GM19452 (cell line): ENCODE results near the gene PITPNC1.
"Not testable (repeated sequence)": the region's sequence is repeated elsewhere in the genome, so short reads cannot be mapped to it uniquely, and the experiment has no call there.

Source experiments
- ATAC-seq: cut with Tn5 transposase; IDR thresholded peaks from one replicate; pipeline ENCODE4 v1.9.1; 2021; ENCODE audit not compliant: unreplicated experiment

The PITPNC1 gene

GRCh38 chr17:67480959-67481358, 103.9 kb downstream of the PITPNC1 start:
- not testable (repeated sequence) for ATAC-seq

GRCh38 chr17:67481808-67482207, 104.7 kb downstream of the PITPNC1 start:
- ATAC-seq, result no peak

- no peak for ATAC-seq
Measured at GRCh38 chr17:67482764-67483163, 105.7 kb downstream of the PITPNC1 start.

GRCh38 chr17:67484261-67484660, 107.2 kb downstream of the PITPNC1 start:
- ATAC-seq, result no peak

GRCh38 chr17:67485666-67486065, 108.6 kb downstream of the PITPNC1 start:
- ATAC-seq, result no peak

- no peak for ATAC-seq
Measured at GRCh38 chr17:67487506-67487905, 110.4 kb downstream of the PITPNC1 start.

GRCh38 chr17:67488161-67488560, 111.1 kb downstream of the PITPNC1 start:
- no peak for ATAC-seq

- no peak for ATAC-seq
Measured at GRCh38 chr17:67488768-67489167, 111.7 kb downstream of the PITPNC1 start.

- ATAC-seq, result no peak
Measured at GRCh38 chr17:67489273-67489672, 112.2 kb downstream of the PITPNC1 start.

GRCh38 chr17:67490471-67490870, 113.4 kb downstream of the PITPNC1 start:
- no peak for ATAC-seq

GRCh38 chr17:67491009-67491680, 114.1 kb downstream of the PITPNC1 start:
- ATAC-seq, result no peak

- ATAC-seq, result no peak
Measured at GRCh38 chr17:67491681-67492024, 114.6 kb downstream of the PITPNC1 start.

- ATAC-seq, result no peak
Measured at GRCh38 chr17:67492251-67492740, 115.2 kb downstream of the PITPNC1 start.

- no peak for ATAC-seq
Measured at GRCh38 chr17:67492824-67493517, 115.9 kb downstream of the PITPNC1 start.

- no peak for ATAC-seq
Measured at GRCh38 chr17:67493812-67494211, 116.7 kb downstream of the PITPNC1 start.

GRCh38 chr17:67495534-67495933, 118.5 kb downstream of the PITPNC1 start:
- not testable (repeated sequence) for ATAC-seq

GRCh38 chr17:67496286-67496685, 119.2 kb downstream of the PITPNC1 start:
- no peak for ATAC-seq

GRCh38 chr17:67499685-67500084, 122.6 kb downstream of the PITPNC1 start:
- no peak for ATAC-seq

GRCh38 chr17:67500261-67500660, 123.2 kb downstream of the PITPNC1 start:
- no peak for ATAC-seq

GRCh38 chr17:67500677-67501300, 123.7 kb downstream of the PITPNC1 start:
- no peak for ATAC-seq

- no peak for ATAC-seq
Measured at GRCh38 chr17:67502151-67502550, 125.1 kb downstream of the PITPNC1 start.

GRCh38 chr17:67503184-67503583, 126.1 kb downstream of the PITPNC1 start:
- no peak for ATAC-seq
